Liver (tissue), 9 donors: ENCODE measurements around the gene RPGR. TPM values are rescaled to one million over a fixed set of nuclear protein-coding genes. Genes with fewer than 3 reads are reported as not detected.

Experiments
- DNase-seq: peaks from one replicate; pipeline ENCODE4 v3.0.0-alpha.2; 2017; ENCODE audit warnings: low spot score
- H3K27ac ChIP-seq, 2 donors: one replicate each; pipeline ENCODE4 v1.7.0; 2013; ENCODE audit warnings: inconsistent platforms in 2 of 2, low read length in 2 of 2, control low read depth in 1 of 2, low read depth in 1 of 2, mild to moderate bottlenecking in 1 of 2
- H3K27me3 ChIP-seq, 4 donors: one replicate each; pipeline versions ENCODE4 v1.6.1 to v1.7.0; 2013; ENCODE audit warnings: low read length in 3 of 4, inconsistent platforms in 1 of 4, mild to moderate bottlenecking in 1 of 4, moderate library complexity in 1 of 4; ENCODE audit not compliant: control insufficient read depth in 4 of 4, insufficient read depth in 4 of 4
- H3K36me3 ChIP-seq, 4 donors: one replicate each; pipeline versions ENCODE4 v1.6.1 to v1.7.0; 2013; ENCODE audit warnings: low read length in 3 of 4, mild to moderate bottlenecking in 3 of 4, low read depth in 1 of 4, moderate library complexity in 1 of 4; ENCODE audit not compliant: control insufficient read depth in 4 of 4, insufficient read depth in 3 of 4
- H3K4me1 ChIP-seq, 4 donors: one replicate each; pipeline versions ENCODE4 v1.6.1 to v1.7.0; 2013; ENCODE audit warnings: low read length in 3 of 4, mild to moderate bottlenecking in 3 of 4, moderate library complexity in 1 of 4; ENCODE audit not compliant: control insufficient read depth in 4 of 4, insufficient read depth in 4 of 4
- H3K4me3 ChIP-seq, 3 donors: one replicate each; pipeline versions ENCODE4 v1.6.1 to v1.7.0; 2013; ENCODE audit warnings: low read length in 3 of 3, control low read depth in 1 of 3, low read depth in 1 of 3, mild to moderate bottlenecking in 1 of 3
- H3K9ac ChIP-seq, 2 donors: one replicate each; pipeline ENCODE4 v1.7.0; 2013; ENCODE audit warnings: low read length in 2 of 2, mild to moderate bottlenecking in 2 of 2, moderate library complexity in 2 of 2, control low read depth in 1 of 2, low read depth in 1 of 2
- H3K9me3 ChIP-seq, 4 donors: one replicate each; pipeline versions ENCODE4 v1.6.1 to v1.7.0; 2013; ENCODE audit warnings: low read length in 3 of 4; ENCODE audit not compliant: control insufficient read depth in 4 of 4
- ATF3 ChIP-seq: IDR thresholded peaks from 2 replicates; pipeline ENCODE4 v1.6.1; 2016; ENCODE audit warnings: antibody characterized with exemption
- CTCF ChIP-seq: fragments of 150-350 bp; IDR thresholded peaks from 2 replicates; pipeline ENCODE4 v1.5.1; 2017; ENCODE audit warnings: improper control_type of control experiment, low read depth, low read length; ENCODE audit not compliant: missing input control
- EGR1 ChIP-seq, 2 donors: IDR thresholded peaks; 2 replicates each; pipeline ENCODE4 v1.6.1; 2016 to 2018; ENCODE audit warnings: antibody characterized with exemption in 2 of 2, low read depth in 2 of 2
- FOXA1 ChIP-seq: IDR thresholded peaks from 2 replicates; pipeline ENCODE4 v1.6.1; 2016; ENCODE audit warnings: antibody characterized with exemption
- FOXA2 ChIP-seq: IDR thresholded peaks from 2 replicates; pipeline ENCODE4 v1.6.1; 2016; ENCODE audit warnings: antibody characterized with exemption
- GABPA ChIP-seq, 2 donors: IDR thresholded peaks in 1 of 2; conservative IDR thresholded peaks in 1 of 2; 2 replicates each; pipeline ENCODE4 v1.6.1; 2016; ENCODE audit warnings: antibody characterized with exemption in 2 of 2, mild to moderate bottlenecking in 1 of 2, moderate library complexity in 1 of 2
- HNF4A ChIP-seq, 2 donors: conservative IDR thresholded peaks; 2 replicates each; pipeline ENCODE4 v1.6.1; 2016; ENCODE audit warnings: antibody characterized with exemption in 2 of 2, mild to moderate bottlenecking in 2 of 2
- HNF4G ChIP-seq: IDR thresholded peaks from 2 replicates; pipeline ENCODE4 v1.6.1; 2016; ENCODE audit warnings: antibody characterized with exemption
- JUND ChIP-seq, 2 donors: IDR thresholded peaks; 2 replicates each; pipeline ENCODE4 v1.6.1; 2016; ENCODE audit warnings: antibody characterized with exemption in 2 of 2
- MAX ChIP-seq: IDR thresholded peaks from 2 replicates; pipeline ENCODE4 v1.6.1; 2016; ENCODE audit warnings: antibody characterized with exemption
- NR2F2 ChIP-seq: IDR thresholded peaks from 2 replicates; pipeline ENCODE4 v1.6.1; 2016; ENCODE audit warnings: antibody characterized with exemption
- RAD21 ChIP-seq, 2 donors: IDR thresholded peaks; 2 replicates each; pipeline ENCODE4 v1.6.1; 2016; ENCODE audit warnings: antibody characterized with exemption in 2 of 2, mild to moderate bottlenecking in 2 of 2
- REST ChIP-seq: IDR thresholded peaks from 2 replicates; pipeline ENCODE4 v1.6.1; 2016; ENCODE audit warnings: antibody characterized with exemption, mild to moderate bottlenecking
- RXRA ChIP-seq, 2 donors: IDR thresholded peaks; 2 replicates each; pipeline ENCODE4 v1.6.1; 2017 to 2018; ENCODE audit warnings: antibody characterized with exemption in 2 of 2, mild to moderate bottlenecking in 1 of 2
- SP1 ChIP-seq: IDR thresholded peaks from 2 replicates; pipeline ENCODE4 v1.6.1; 2018; ENCODE audit warnings: antibody characterized with exemption, mild to moderate bottlenecking
- TAF1 ChIP-seq: conservative IDR thresholded peaks from 2 replicates; pipeline ENCODE4 v1.6.1; 2016; ENCODE audit warnings: antibody characterized with exemption, mild to moderate bottlenecking
- YY1 ChIP-seq: IDR thresholded peaks from 2 replicates; pipeline ENCODE4 v1.6.1; 2016; ENCODE audit warnings: antibody characterized with exemption, mild to moderate bottlenecking
- ZBTB33 ChIP-seq: IDR thresholded peaks from 2 replicates; pipeline ENCODE4 v1.6.1; 2016; ENCODE audit warnings: antibody characterized with exemption
- WGBS: extraction: QIAGEN DNeasy Blood & Tissue Kit; methylation state at CpG from one replicate; pipeline ENCODE4 v1.1.7; 2013; 5-methylcytosine and 5-hydroxymethylcytosine counted together
- polyA plus RNA-seq, 2 donors: library from polyadenylated mRNA; stranded (reverse) in 1 of 2; unstranded in 1 of 2; fragments of 200-250 nt in 1 of 2; fragments of >200 nt in 1 of 2; fragmentation: Nextera tagmentation in 1 of 2; extraction: Ambion mirVana in 1 of 2; gene quantifications; one replicate each; pipeline versions ENCODE4 v1.2.1 to v1.2.3, GENCODE V29; 2013 to 2015
- total RNA-seq, 2 donors: library from RNA; depleted of rRNA; stranded (reverse); fragments of >200 nt; gene quantifications; one replicate each; pipeline ENCODE4 v1.2.3, GENCODE V29; 2014
- donor health status: healthy.
- donor health status: healthy.
- donor health status: healthy.
- donor health status: healthy.
- donor health status: healthy.

RPGR gene
- total and polyA plus RNA-seq, 4 donors: 1.7 to 7.2 (median 3.5) TPM

GRCh38 chrX:38249965-38250364, 77.3 kb downstream of the RPGR start:
- Histone ChIP-seq H3K27me3 (no peaks in the 10 kb centered on the region), H3K4me3 (no peak overlapping the region), H3K36me3 (no peaks in the 10 kb centered on the region), H3K9ac (no peak overlapping the region), H3K9me3 (no peaks in the 10 kb centered on the region), H3K4me1 (no peaks in the 10 kb centered on the region), H3K27ac (no peak overlapping the region)
- WGBS: 23% methylated on average over 2 of the region's 2 CpGs
- DNase-seq: no peak
- TF ChIP-seq FOXA1 (no peak), MAX (no peak), REST (no peak), YY1 (no peak), HNF4G (no peak), ATF3 (no peak), ZBTB33 (no peak), JUND (IDR thresholded peaks at IDR 0.05) (no peak), RAD21 (IDR thresholded peaks at IDR 0.05) (no peak), GABPA (IDR thresholded peaks at IDR 0.05 in 1 of 2, conservative IDR thresholded peaks at IDR 0.05 in 1 of 2) (no peak), HNF4A (conservative IDR thresholded peaks at IDR 0.05) (no peak), CTCF (no peak), TAF1 (no peak), NR2F2 (no peak), SP1 (no peak), FOXA2 (no peak), RXRA (IDR thresholded peaks at IDR 0.05) (no peak), EGR1 (IDR thresholded peaks at IDR 0.05; ENCODE audit: low read depth in 2 of 2) (no peak)
